Neutrophil (primary cell): Measurements from ENCODE around the gene TIAL1.

ENCODE experiments used
- H3K27ac ChIP-seq: fragments of 200-600 bp; sonication (generic); 2 replicates; pipeline ENCODE4 v1.5.1; 2016; ENCODE audit warnings: mild to moderate bottlenecking, moderate library complexity
- H3K27me3 ChIP-seq: fragments of 200-600 bp; sonication (generic); 2 replicates; pipeline ENCODE4 v1.6.0; 2016; ENCODE audit warnings: mild to moderate bottlenecking
- H3K36me3 ChIP-seq: fragments of 200-600 bp; sonication (generic); 2 replicates; pipeline ENCODE4 v1.5.1; 2017
- H3K4me1 ChIP-seq, 2 experiments: fragments of 200-600 bp in 1 of 2; sonication (generic) in 1 of 2; 1 replicate in 1 of 2; 2 replicates in 1 of 2; pipeline versions ENCODE4 v1.5.1 to v1.6.1; 2013 to 2016; ENCODE audit warnings: low read depth in 1 of 2, low read length in 1 of 2, mild to moderate bottlenecking in 1 of 2, moderate library complexity in 1 of 2; ENCODE audit not compliant: control insufficient read depth in 1 of 2, insufficient read depth in 1 of 2
- H3K4me3 ChIP-seq, 2 experiments: fragments of 200-600 bp in 1 of 2; sonication (generic) in 1 of 2; 1 replicate in 1 of 2; 2 replicates in 1 of 2; pipeline ENCODE4 v1.5.1; 2013 to 2016; ENCODE audit warnings: low read depth in 1 of 2, low read length in 1 of 2, mild to moderate bottlenecking in 1 of 2, moderate library complexity in 1 of 2
- H3K9me3 ChIP-seq: fragments of 200-600 bp; sonication (generic); 2 replicates; pipeline ENCODE4 v1.5.1; 2016
- CTCF ChIP-seq: fragments of 200-600 bp; sonication (generic); IDR thresholded peaks from 2 replicates; pipeline ENCODE4 v1.5.1; 2016; ENCODE audit warnings: antibody characterized with exemption

The TIAL1 gene

GRCh38 chr10:119619215-119619614, 22.5 kb upstream of the TIAL1 start:
- Histone ChIP-seq H3K27ac (no peak overlapping the region), H3K36me3 (no peaks in the 10 kb centered on the region), H3K4me1 (no peaks in the 10 kb centered on the region), H3K4me3 (no peak overlapping the region), H3K27me3 (no peaks in the 10 kb centered on the region), H3K9me3 (no peaks in the 10 kb centered on the region)
- TF ChIP-seq CTCF = no peak

GRCh38 chr10:119616882-119617570, 20.3 kb upstream of the TIAL1 start:
- Histone ChIP-seq H3K4me1 (no peaks in the 10 kb centered on the region), H3K27me3 (no peaks in the 10 kb centered on the region), H3K4me3 (no peak overlapping the region), H3K27ac (no peak overlapping the region), H3K36me3 (no peaks in the 10 kb centered on the region), H3K9me3 (no peaks in the 10 kb centered on the region)
- no peak for TF ChIP-seq CTCF

- H3K27me3 ChIP-seq = no peaks in the 10 kb centered on the region
- no peak for TF ChIP-seq CTCF
Observed at GRCh38 chr10:119614686-119615085, 17.9 kb upstream of the TIAL1 start.

GRCh38 chr10:119613741-119614140, 17.0 kb upstream of the TIAL1 start:
- Histone ChIP-seq H3K36me3 (no peaks in the 10 kb centered on the region), H3K9me3 (no peaks in the 10 kb centered on the region), H3K27ac (no peak overlapping the region), H3K4me3 (no peak overlapping the region), H3K4me1 (no peaks in the 10 kb centered on the region), H3K27me3 (peaks cover 4% of the 10 kb centered on the region)
- TF ChIP-seq CTCF = no peak

More at GRCh38 chr10:119614686-119615085, 17.9 kb upstream of the TIAL1 start:
- H3K27ac ChIP-seq = no peak overlapping the region
- no peaks in the 10 kb centered on the region for H3K4me1 ChIP-seq
- no peak overlapping the region for H3K4me3 ChIP-seq
- H3K36me3 ChIP-seq = no peaks in the 10 kb centered on the region
- H3K9me3 ChIP-seq = no peaks in the 10 kb centered on the region

- peaks cover 12% of the 10 kb centered on the region for H3K27me3 ChIP-seq
- no peak overlapping the region for H3K4me3 ChIP-seq
- H3K4me1 ChIP-seq = no peaks in the 10 kb centered on the region
- H3K36me3 ChIP-seq = no peaks in the 10 kb centered on the region
- no peak for TF ChIP-seq CTCF
- no peak overlapping the region for H3K27ac ChIP-seq
- H3K9me3 ChIP-seq = no peaks in the 10 kb centered on the region
Observed at GRCh38 chr10:119611433-119611832, 14.7 kb upstream of the TIAL1 start.
